Lung microvascular endothelial cell (primary cell): ENCODE data around the gene CUX1. TPM values are rescaled to one million over a fixed set of nuclear protein-coding genes. Genes with fewer than 3 reads are reported as not detected.
"Not testable (repeated sequence)": the region's sequence is repeated elsewhere in the genome, so short reads cannot be mapped to it uniquely, and the experiment has no call there.

Source experiments
- DNase-seq, 2 donors: peaks; one replicate each; pipeline versions ENCODE4 v3.0.0 to v3.0.0-alpha.2; 2010; ENCODE audit warnings: low read depth in 2 of 2
- total RNA-seq: library from RNA; depleted of rRNA; stranded (reverse); fragments of >200 nt; gene quantifications from 2 replicates; pipeline ENCODE4 v1.2.1, GENCODE V29; 2014

CUX1 gene
- total RNA-seq, 1 donor from 2014 or later = 22.8 TPM

DNA sequence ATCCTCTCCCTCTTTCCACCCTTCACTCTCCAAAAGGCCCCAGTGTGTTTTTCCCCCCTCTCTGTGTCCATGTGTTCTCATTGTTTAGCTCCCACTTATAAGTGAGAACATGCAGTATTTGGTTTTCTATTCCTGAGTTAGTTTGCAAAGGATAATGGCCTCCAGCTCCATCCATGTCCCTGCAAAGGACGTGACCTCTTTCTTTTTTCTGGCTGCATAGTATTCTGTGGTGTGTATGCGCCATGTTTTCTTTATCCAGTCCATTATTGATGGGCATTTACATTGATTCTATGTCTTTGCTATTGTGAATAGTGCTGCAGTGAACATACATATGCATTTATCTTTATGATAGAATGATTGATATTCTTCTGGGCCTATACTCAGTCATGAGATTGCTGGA is 31.9 kb downstream of the CUX1 start:
- not testable (repeated sequence) for DNase-seq

- DNase-seq = not testable (repeated sequence)
These were observed 34.9 kb downstream of the CUX1 start for GRCh38 chr7:101852364-101852763.

DNA sequence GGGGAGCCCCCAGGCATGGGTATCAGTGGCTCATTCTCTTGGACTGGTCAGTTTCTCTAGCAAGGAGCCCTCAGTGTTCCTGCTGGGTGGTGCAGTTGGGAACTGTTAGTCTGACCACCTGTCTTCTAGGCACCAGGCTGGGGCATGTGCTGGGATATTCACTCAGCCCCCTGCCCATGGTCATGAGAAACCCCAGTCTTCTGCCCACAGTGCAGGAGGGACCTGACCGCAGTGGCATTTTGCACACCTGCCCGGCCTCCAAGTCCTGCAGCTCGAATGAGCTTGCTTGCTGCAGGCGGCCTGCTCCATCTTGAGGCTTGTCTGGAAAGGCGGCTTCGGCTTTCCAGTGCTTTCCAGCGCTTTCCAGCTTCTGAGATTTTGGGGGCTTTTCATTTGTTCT is 36.3 kb downstream of the CUX1 start:
- DNase-seq = no peak

GRCh38 chr7:101854084-101854865 is 36.8 kb downstream of the CUX1 start:
- DNase-seq = no peak

- peak; percentile 93 to 94 for DNase-seq
These were observed 39.3 kb downstream of the CUX1 start for GRCh38 chr7:101856473-101857357.

- DNase-seq = no peak
These were observed 40.0 kb downstream of the CUX1 start for GRCh38 chr7:101857358-101857811.

- no peak for DNase-seq
These were observed 41.3 kb downstream of the CUX1 start for GRCh38 chr7:101858437-101859385.

DNA sequence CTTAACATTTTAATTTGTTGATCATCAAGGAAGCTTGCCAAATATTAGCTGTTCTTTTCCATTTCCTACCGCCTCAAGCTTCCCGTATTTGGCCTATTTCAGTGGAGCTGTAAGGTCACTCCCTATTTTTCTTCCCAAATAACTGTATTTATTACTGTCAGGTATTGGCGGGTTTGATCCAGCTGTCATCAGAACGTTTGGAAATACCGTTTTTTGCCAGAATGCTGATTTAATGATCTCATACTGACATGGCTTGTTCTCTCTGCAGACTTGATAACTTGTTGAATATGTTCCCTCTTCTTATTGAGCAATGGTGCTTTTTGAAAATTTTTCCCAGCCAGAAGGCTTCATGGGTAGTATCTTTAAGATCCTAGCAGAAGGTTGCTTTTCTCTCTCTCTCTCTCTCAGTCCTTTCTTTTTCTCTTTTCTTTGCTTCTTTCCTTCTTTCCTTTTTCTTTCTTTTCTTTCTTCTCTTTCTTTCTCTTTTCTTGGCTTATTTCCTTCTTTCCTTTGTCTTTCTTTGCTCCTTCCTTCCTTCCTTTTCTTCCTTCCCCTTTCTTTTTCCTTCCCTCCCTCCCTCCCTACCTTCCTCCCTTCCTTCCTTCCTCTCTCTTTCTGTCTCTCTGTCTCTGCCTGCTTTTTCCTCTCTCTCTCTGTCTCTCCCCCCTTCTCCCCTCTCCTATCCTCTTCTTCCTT is 42.1 kb downstream of the CUX1 start:
- DNase-seq = peak; percentile 63 to 80

GRCh38 chr7:101860316-101861217 is 43.1 kb downstream of the CUX1 start:
- DNase-seq = no peak

DNA sequence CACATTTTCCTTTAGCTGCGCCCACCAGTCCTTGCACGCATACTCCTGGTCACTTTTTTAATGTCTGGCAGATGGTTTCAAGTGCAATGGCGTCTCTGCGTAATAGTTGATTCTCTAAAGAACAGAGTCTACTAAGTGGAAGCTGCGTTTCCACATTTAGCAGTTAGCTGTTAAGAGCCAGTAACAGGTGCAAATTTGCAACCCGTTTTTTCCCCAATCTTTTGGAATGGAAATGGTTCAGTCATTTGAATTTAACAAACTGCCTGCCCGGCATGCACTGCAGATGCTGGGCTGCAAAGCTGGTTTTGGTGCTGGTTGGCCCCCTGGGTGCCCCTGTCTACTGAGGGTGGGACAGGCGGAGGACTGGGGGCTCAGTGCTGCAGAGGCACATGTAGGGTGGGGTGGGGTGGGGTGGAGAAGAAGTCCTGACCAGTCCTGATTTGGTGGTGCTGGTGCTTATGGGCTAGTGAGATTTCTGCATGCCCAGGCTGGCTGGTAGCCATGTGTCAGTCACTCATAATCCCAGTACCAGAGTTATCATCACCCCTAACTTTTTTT is 43.9 kb downstream of the CUX1 start:
- DNase-seq = no peak

- no peak for DNase-seq
These were observed 45.1 kb downstream of the CUX1 start for GRCh38 chr7:101862280-101863220.

- DNase-seq = no peak
These were observed 46.2 kb downstream of the CUX1 start for GRCh38 chr7:101863598-101863997.

DNA sequence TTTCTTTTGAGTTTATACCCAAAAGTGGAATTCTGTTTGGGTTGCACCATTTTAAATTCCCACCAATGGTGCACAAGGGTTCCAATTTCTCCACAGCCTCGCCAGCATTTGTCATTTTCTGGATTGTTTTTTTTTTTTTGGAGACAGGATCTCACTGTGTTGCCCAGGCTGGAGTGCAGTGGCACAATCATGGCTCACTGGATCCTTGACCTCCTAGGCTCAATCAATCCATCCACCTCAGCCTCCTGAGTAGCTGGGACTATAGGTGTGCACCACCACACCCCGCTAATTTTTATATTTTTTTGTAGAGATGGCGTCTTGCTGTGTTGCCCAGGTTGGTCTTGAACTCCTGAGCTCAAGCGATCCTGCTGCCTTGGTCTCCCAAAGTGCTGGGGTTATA is 46.6 kb downstream of the CUX1 start:
- no peak for DNase-seq

DNA sequence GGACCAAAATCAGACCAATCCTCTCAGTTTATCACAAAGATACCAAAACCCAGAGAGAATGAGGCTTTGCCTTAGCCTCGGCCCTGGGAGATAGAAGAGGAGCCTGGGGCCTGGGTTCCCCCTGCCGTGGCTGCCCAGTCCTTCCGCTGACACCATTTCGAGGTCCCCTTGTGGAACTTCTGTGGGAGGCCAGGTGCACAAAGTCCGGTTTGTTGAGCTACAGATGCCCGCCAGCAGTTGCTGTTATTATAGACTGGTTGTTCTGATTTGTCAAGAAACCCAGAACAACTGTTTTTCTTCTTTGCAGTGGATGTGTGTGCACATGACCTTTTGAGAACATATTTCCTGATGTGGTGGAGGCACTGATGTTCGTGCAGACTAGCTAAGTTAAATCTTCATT is 47.6 kb downstream of the CUX1 start:
- no peak for DNase-seq

DNA sequence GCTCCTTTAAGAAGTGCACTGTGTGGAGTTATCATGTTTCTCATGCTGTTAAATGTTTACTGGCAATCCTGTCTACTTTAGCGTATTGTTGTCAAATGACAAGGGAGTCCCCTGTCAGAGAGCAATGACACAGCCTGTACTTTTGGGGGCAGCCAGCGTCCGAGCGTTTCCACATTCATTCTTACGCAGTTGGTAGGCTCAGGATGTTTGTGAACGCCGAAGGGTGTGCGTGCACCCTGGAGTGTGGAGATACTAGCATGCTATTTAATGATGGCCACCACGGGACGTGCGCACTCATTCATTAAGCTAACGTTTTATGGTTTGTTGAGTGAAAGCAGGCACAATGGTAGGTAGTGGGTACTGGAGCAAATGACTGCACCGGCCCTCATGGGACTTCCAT is 48.0 kb downstream of the CUX1 start:
- DNase-seq = no peak

DNA sequence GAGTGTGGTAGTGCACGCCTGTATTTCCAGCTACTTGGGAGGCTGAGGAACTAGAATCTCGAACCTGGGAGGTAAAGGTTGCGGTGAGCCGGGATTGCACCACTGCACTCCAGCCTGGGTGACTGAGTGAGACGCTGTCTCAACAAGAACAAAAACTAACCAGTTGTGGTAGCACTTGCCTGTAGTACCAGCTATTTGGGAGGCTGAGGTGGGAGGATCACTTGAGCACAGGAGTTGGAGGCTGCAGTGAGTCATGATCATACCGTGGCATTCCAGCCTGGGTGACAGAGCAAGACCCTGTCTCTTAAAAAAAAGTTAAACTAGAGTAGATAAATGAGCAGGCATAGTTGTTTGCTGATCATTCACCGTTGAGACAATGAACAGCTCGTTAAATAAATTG is 48.9 kb downstream of the CUX1 start:
- DNase-seq = no peak

DNA sequence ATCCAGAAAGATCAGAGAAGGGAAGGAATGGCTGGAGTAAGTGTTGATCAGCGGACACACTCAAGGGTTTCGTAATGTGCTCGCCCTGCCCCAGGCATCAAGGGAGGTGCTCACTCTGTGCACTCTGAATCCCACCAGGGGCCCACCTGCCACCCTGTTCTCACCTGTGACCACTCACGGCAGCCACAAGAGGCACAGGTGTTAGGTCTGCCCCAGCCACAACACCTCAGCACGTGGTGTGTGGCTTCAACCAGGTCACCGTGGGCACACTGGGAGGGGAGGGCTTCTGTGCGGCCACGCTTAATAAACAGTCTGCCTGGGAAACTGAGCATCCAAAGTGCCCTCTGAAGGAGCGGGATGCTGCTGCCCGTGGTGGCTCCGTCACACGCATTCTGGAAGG is 49.8 kb downstream of the CUX1 start:
- DNase-seq = no peak

- not testable (repeated sequence) for DNase-seq
These were observed 50.3 kb downstream of the CUX1 start for GRCh38 chr7:101867681-101868080.
